GM19193 (cell line): ENCODE data around the gene NRSN2.

Source experiments
- POLR2A ChIP-seq: IDR thresholded peaks from 4 replicates; pipeline ENCODE4 v1.6.1; 2011; ENCODE audit not compliant: insufficient read depth, insufficient read length; ENCODE audit errors: extremely low read depth

Gene NRSN2

GRCh38 chr20:346640-347316 is at the start of gene NRSN2:
NRSN2 (plus strand) TSS chr20:347111; CDS start chr20:349644, 2,533 bp downstream.
- TF ChIP-seq POLR2A, result peak; percentile 41

GRCh38 chr20:297925-298775 is 48.8 kb upstream of the NRSN2 start:
- TF ChIP-seq POLR2A, result peak; percentile 64

- no peak for TF ChIP-seq POLR2A
Measured at GRCh38 chr20:298776-299391, 48.0 kb upstream of the NRSN2 start.

- TF ChIP-seq POLR2A, result no peak
Measured at GRCh38 chr20:300345-300990, 46.4 kb upstream of the NRSN2 start.

GRCh38 chr20:301886-302848 is 44.7 kb upstream of the NRSN2 start:
- TF ChIP-seq POLR2A, result no peak

GRCh38 chr20:305745-306144 is 41.2 kb upstream of the NRSN2 start:
- TF ChIP-seq POLR2A, result no peak

- TF ChIP-seq POLR2A, result no peak
Measured at GRCh38 chr20:308427-309038, 38.4 kb upstream of the NRSN2 start.

GRCh38 chr20:309306-309840 is 37.5 kb upstream of the NRSN2 start:
- no peak for TF ChIP-seq POLR2A

- TF ChIP-seq POLR2A, result no peak
Measured at GRCh38 chr20:309841-310644, 36.9 kb upstream of the NRSN2 start.

GRCh38 chr20:310645-311044 is 36.3 kb upstream of the NRSN2 start:
- TF ChIP-seq POLR2A, result no peak

GRCh38 chr20:311609-312008 is 35.3 kb upstream of the NRSN2 start:
- no peak for TF ChIP-seq POLR2A

GRCh38 chr20:312067-312466 is 34.8 kb upstream of the NRSN2 start:
- TF ChIP-seq POLR2A, result no peak

GRCh38 chr20:312866-313265 is 34.0 kb upstream of the NRSN2 start:
- no peak for TF ChIP-seq POLR2A
